RWPE2 (cell line): ENCODE measurements around the gene TAPT1.
"Not testable (repeated sequence)": the region's sequence is repeated elsewhere in the genome, so short reads cannot be mapped to it uniquely, and the experiment has no call there.

Source experiments
- ATAC-seq: fragments of 200-7000 bp; cut with Tn5 transposase; 3 replicates; pipeline ENCODE4 v1.9.1; 2021; ENCODE audit warnings: low read depth
- DNase-seq: peaks from one replicate; pipeline ENCODE4 v3.0.0-alpha.2; 2020; ENCODE audit warnings: low spot score
- H3K27ac ChIP-seq: fragments of 450-650 bp; 2 replicates; pipeline ENCODE4 v1.5.1; 2017; ENCODE audit warnings: mild to moderate bottlenecking; ENCODE audit not compliant: poor library complexity, severe bottlenecking
- H3K27me3 ChIP-seq: fragments of 250-450 bp; sonication (Bioruptor Pico); 2 replicates; pipeline ENCODE4 v1.5.1; 2021; ENCODE audit warnings: mild to moderate bottlenecking, moderate library complexity; ENCODE audit not compliant: insufficient read depth, poor library complexity, severe bottlenecking
- H3K36me3 ChIP-seq: fragments of 250-450 bp; sonication (Bioruptor Pico); 2 replicates; pipeline ENCODE4 v1.5.1; 2020; ENCODE audit warnings: low read depth, mild to moderate bottlenecking, moderate library complexity
- H3K4me1 ChIP-seq: fragments of 250-450 bp; sonication (Bioruptor Pico); 2 replicates; pipeline ENCODE4 v1.5.1; 2021; ENCODE audit warnings: mild to moderate bottlenecking, moderate library complexity; ENCODE audit not compliant: insufficient read depth, poor library complexity, severe bottlenecking
- H3K4me3 ChIP-seq: fragments of 250-450 bp; sonication (Bioruptor Pico); 2 replicates; pipeline ENCODE4 v1.5.1; 2021; ENCODE audit warnings: mild to moderate bottlenecking, moderate library complexity; ENCODE audit not compliant: severe bottlenecking
- H3K9me3 ChIP-seq: fragments of 250-450 bp; sonication (Bioruptor Pico); 2 replicates; pipeline ENCODE4 v1.5.1; 2021; ENCODE audit warnings: mild to moderate bottlenecking, moderate library complexity; ENCODE audit not compliant: severe bottlenecking
- CTCF ChIP-seq: fragments of 450-650 bp; IDR thresholded peaks from one replicate; pipeline ENCODE4 v1.5.1; 2017; ENCODE audit warnings: mild to moderate bottlenecking, moderate library complexity; ENCODE audit not compliant: poor library complexity, severe bottlenecking

TAPT1 gene

GRCh38 chr4:16158504-16158852, 67.8 kb downstream of the TAPT1 start:
- Histone ChIP-seq H3K4me1 (no peaks in the 10 kb centered on the region), H3K36me3 (peaks cover 15% of the 10 kb centered on the region), H3K27me3 (no peaks in the 10 kb centered on the region), H3K27ac (no peak overlapping the region), H3K4me3 (no peak overlapping the region), H3K9me3 (no peaks in the 10 kb centered on the region)
- no peak for ATAC-seq
- DNase-seq, result no peak
- TF ChIP-seq CTCF, result no peak

DNA sequence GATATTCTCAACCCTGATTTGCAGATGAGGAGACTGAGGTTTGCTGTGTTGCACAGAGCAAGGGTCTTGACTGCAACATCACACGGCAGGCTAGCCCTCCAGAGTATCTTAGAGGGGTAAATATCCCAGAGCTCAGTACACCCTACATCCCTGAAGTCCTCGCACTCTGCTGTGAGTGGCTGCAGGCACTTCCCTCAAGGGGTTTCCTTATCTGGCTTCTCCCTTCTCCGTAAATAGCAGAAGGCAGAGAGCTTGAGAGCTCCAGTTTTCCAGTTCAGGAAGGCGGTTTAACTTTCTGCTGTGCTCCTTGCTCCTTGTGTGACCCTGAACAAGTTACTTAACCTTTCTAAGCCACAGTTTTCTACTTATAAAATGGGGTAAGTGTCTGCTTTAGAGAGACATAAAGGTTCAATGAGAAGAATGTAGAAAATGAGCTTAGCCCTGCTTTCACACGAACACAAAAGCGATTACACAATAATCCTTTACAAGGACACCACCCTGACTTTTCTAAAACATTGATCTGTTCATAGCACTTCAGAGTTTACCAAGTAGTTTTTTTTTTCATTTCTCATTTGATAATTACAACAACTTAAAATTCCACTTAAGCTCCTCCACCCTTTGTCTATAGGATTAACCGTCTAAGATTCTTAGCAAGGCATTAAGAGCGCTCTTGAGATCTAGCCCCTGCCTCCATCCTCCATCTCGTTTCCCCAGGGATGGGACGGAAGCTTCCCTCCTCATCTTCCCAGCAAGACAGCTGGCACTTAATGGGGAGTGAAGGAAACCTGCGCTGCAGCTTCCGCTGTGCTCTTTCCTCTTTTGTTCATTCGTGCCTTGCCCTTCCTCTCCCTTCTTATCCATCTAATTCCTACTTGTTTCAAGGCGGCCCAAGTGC, 68.4 kb downstream of the TAPT1 start:
- Histone ChIP-seq H3K36me3 (peaks cover 9% of the 10 kb centered on the region), H3K4me3 (no peak overlapping the region), H3K27ac (no peak overlapping the region), H3K4me1 (no peaks in the 10 kb centered on the region), H3K27me3 (no peaks in the 10 kb centered on the region), H3K9me3 (no peaks in the 10 kb centered on the region)
- DNase-seq (no peak), ATAC-seq (no peak)
- TF ChIP-seq CTCF, result no peak

- Histone ChIP-seq H3K27me3 (no peaks in the 10 kb centered on the region), H3K36me3 (no peaks in the 10 kb centered on the region), H3K4me1 (no peaks in the 10 kb centered on the region), H3K9me3 (no peaks in the 10 kb centered on the region), H3K4me3 (no peak overlapping the region), H3K27ac (no peak overlapping the region)
- DNase-seq (no peak), ATAC-seq (no peak; the same call in 2 of the 3 replicates)
- TF ChIP-seq CTCF, result no peak
These were observed 70.6 kb downstream of the TAPT1 start for GRCh38 chr4:16155528-16156169.

GRCh38 chr4:16154451-16154850, 71.8 kb downstream of the TAPT1 start:
- Histone ChIP-seq H3K4me1 (no peaks in the 10 kb centered on the region), H3K4me3 (no peak overlapping the region), H3K27me3 (no peaks in the 10 kb centered on the region), H3K27ac (no peak overlapping the region), H3K36me3 (no peaks in the 10 kb centered on the region), H3K9me3 (no peaks in the 10 kb centered on the region)
- ATAC-seq, result no peak
- TF ChIP-seq CTCF, result no peak
- no peak for DNase-seq

DNA sequence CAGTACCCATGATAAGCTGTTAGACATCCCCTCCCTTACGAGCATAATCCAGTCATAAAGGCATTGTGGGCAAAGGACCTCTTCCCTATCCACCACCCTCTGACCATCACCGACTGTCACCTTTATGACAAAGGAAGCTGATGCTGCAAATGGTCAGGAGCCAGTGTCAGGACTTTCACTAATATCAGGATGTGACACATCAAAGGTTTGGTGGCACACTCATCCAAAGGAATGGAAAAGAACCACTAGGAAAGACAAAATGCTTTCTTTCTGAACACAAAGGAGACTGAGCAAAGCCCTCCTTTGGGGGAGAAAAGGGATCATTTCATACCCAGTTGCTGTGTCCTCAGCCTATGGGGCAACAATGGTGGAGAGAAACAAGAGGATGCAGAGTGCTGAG, 75.6 kb downstream of the TAPT1 start:
- Histone ChIP-seq H3K9me3 (peaks cover 1% of the 10 kb centered on the region), H3K36me3 (no peaks in the 10 kb centered on the region), H3K27me3 (no peaks in the 10 kb centered on the region), H3K27ac (no peak overlapping the region), H3K4me1 (no peaks in the 10 kb centered on the region), H3K4me3 (no peak overlapping the region)
- ATAC-seq (no peak), DNase-seq (no peak)
- TF ChIP-seq CTCF, result no peak

DNA sequence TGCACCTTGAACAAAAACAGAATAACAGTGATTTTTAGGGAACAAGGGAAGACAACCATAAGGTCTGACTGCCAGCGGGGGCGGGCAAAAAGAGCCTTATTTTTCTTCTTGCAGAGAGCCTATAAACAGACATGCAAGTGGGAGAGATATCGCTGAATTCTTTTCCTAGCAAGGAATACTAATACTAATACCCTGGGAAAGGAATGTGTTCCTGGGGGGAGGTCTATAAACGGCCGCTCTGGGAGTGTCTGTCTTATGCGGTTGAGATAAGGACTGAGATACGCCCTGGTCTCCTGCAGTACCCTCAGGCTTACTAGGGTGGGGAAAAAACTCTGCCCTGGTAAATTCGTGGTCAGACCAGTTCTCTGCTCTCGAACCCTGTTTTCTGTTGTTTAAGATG, 81.4 kb downstream of the TAPT1 start:
- H3K4me1 ChIP-seq, result peaks cover 12% of the 10 kb centered on the region
- not testable (repeated sequence) for ATAC-seq, DNase-seq, H3K36me3 ChIP-seq, H3K4me3 ChIP-seq, H3K27me3 ChIP-seq, H3K27ac ChIP-seq, H3K9me3 ChIP-seq
